Measurements from ENCODE around the gene ADAM22.

ADAM22 gene

DNA sequence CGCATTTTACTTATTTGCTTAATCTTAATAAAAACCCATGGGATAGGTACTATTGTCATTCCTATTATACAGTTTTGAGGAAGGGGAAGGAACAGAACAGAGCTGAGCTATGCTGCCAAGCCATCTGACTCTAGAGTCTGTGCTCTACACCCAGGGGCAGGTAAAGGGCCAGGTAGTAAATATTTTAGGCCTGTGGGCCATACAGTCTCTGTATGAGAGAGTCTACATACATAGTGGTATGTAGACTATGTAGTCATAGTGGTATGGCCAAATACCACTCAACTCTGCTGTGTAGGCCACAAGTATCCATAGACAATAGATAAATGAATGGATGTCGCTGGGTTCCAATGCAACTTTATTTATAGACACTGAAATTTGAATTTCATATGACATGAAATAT lies 289.2 kb downstream of the ADAM22 start:
- TF ChIP-seq SIN3A (IDR thresholded peaks at IDR 0.05; ENCODE audit: borderline replicate concordance, insufficient read depth, low read length) = no peak
- no peak for TF ChIP-seq REST (IDR thresholded peaks at IDR 0.05; ENCODE audit: insufficient read depth in 1 of 2, low read depth in 2 of 2, low read length in 2 of 2)
- no peak for TF ChIP-seq TAF1 (IDR thresholded peaks at IDR 0.05; ENCODE audit: borderline replicate concordance, insufficient read depth, low read length)

DNA sequence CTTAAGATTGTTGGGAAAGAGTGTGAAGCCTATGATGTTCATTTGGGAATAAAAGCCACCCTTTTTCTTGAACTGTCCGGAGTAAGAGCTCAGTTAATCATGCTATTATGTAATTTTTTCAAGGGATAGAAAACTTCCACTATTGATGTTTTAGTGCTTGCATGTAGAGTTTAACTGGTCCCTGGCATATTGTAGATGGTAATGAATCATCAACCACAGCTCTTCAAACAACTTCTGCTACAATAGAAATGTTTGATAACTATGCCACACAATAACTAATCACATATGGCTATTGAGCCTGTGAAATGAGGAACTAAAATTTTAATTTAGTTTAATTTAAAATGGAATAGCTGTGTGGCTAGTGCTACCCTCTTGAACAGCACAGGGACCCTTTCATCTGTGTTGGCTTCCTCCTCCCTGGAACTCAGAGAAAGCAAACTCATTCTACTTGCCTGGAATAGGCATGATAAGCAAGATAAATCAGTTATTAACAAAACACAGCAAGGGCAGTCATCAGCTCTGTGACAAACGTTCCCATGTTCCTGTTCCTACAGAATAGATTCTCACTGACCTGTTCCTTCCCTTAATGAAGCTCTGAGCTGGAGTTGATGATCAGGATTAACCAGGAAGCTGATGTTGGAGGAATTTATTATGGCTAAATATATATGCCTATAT lies 290.7 kb downstream of the ADAM22 start:
- no peak for TF ChIP-seq FOXP2 (optimal IDR thresholded peaks at IDR 0.05; ENCODE audit: borderline replicate concordance, extremely low read depth, extremely low read length, insufficient read depth)
- no peak for TF ChIP-seq SIN3A (IDR thresholded peaks at IDR 0.05; ENCODE audit: borderline replicate concordance, insufficient read depth, low read length)
- no peak for TF ChIP-seq POLR2AphosphoS5 (IDR thresholded peaks at IDR 0.05; ENCODE audit: low read depth, low read length)

DNA sequence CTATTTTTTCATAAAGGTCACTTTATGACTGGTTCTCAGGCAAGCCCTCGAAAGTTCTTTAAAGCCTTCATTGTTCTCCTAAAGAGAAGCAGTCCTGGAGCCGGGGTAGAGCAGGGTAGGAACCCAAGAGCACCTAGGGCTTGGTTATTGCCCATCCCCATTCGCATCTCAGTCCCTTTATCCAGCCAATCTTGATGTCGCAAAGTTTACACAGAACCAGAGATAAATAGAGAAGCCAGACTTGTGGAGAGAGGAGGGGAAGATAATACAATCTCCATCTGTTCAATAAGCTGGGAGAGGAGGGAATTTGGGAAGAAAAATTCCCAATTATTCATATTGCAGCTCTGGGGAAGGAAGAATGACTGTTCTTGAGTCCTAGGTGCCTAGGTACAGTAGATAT lies 292.1 kb downstream of the ADAM22 start:
- no peak for TF ChIP-seq FOXP2 (optimal IDR thresholded peaks at IDR 0.05; ENCODE audit: borderline replicate concordance, extremely low read depth, extremely low read length, insufficient read depth)

DNA sequence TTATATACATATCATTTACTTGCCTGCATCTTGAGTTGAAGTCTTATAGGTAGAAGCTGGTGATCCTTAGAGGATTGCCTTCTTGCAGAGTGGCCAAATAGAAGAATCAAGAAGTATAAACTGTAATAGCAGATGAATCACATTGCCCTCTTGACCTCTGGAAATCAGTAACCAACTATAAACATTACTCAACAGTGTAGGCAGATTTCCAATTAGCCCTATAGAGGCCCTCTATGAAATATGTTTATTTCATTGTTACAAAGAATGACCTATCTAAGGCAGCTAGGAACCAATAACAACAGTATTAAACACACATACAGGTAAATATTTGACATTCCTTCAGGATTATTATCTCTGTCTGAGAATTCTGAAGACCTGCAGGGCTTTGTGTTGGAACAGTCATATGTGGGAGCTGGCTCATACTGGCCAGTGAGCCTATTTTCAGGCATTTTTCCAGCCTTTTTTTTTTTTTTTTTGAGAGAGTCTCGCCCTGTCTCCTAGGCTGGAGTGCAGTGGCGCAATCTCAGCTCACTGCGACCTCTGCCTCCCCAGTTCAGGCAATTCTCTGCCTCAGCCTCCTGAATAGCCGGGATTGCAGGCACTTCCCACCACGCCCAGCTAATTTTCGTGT lies 292.9 kb downstream of the ADAM22 start:
- TF ChIP-seq TAF1 (IDR thresholded peaks at IDR 0.05; ENCODE audit: borderline replicate concordance, insufficient read depth, low read length) = no peak
- no peak for TF ChIP-seq POLR2AphosphoS5 (IDR thresholded peaks at IDR 0.05; ENCODE audit: low read depth, low read length)
- no peak for TF ChIP-seq REST (IDR thresholded peaks at IDR 0.05; ENCODE audit: insufficient read depth in 1 of 2, low read depth in 2 of 2, low read length in 2 of 2)
- TF ChIP-seq FOXP2 (optimal IDR thresholded peaks at IDR 0.05; ENCODE audit: borderline replicate concordance, extremely low read depth, extremely low read length, insufficient read depth) = no peak
- TF ChIP-seq SIN3A (IDR thresholded peaks at IDR 0.05; ENCODE audit: borderline replicate concordance, insufficient read depth, low read length) = no peak

GRCh38 chr7:88229302-88229995 lies 295.4 kb downstream of the ADAM22 start:
- TF ChIP-seq REST (IDR thresholded peaks at IDR 0.05; ENCODE audit: insufficient read depth in 1 of 2, low read depth in 2 of 2, low read length in 2 of 2) (no peak), FOXP2 (optimal IDR thresholded peaks at IDR 0.05; ENCODE audit: borderline replicate concordance, extremely low read depth, extremely low read length, insufficient read depth) (no peak), SIN3A (IDR thresholded peaks at IDR 0.05; ENCODE audit: borderline replicate concordance, insufficient read depth, low read length) (no peak), POLR2AphosphoS5 (IDR thresholded peaks at IDR 0.05; ENCODE audit: low read depth, low read length) (no peak), TAF1 (IDR thresholded peaks at IDR 0.05; ENCODE audit: borderline replicate concordance, insufficient read depth, low read length) (no peak)

GRCh38 chr7:88230646-88231045 lies 296.6 kb downstream of the ADAM22 start:
- TF ChIP-seq REST (IDR thresholded peaks at IDR 0.05; ENCODE audit: insufficient read depth in 1 of 2, low read depth in 2 of 2, low read length in 2 of 2) = no peak

Data from PFSK-1 (cell line).